HG03175 (cell line): ENCODE results near the gene HABP2.

Source experiments
- ATAC-seq: cut with Tn5 transposase; IDR thresholded peaks from one replicate; pipeline ENCODE4 v1.9.1; 2021; ENCODE audit warnings: mild to moderate bottlenecking, moderate library complexity; ENCODE audit not compliant: unreplicated experiment

Gene HABP2

GRCh38 chr10:113627836-113628235, 75.0 kb downstream of the HABP2 start:
- no peak for ATAC-seq

GRCh38 chr10:113628607-113629153, 75.8 kb downstream of the HABP2 start:
- ATAC-seq: no peak

- no peak for ATAC-seq
These were observed 78.2 kb downstream of the HABP2 start for GRCh38 chr10:113630929-113631533.

- no peak for ATAC-seq
These were observed 79.0 kb downstream of the HABP2 start for GRCh38 chr10:113631684-113632367.
